ENCODE measurements around the gene ZNF723. TPM values are rescaled to one million over a fixed set of nuclear protein-coding genes. Genes with fewer than 3 reads are reported as not detected.

Gene ZNF723
- total RNA-seq: not detected in 2 replicates

GRCh38 chr19:22832031-22832762 lies at the start of gene ZNF723:
Gene ZNF723, plus strand, starts transcription at chr19:22832291. Its CDS starts 89 bp downstream, at chr19:22832380.

DNA sequence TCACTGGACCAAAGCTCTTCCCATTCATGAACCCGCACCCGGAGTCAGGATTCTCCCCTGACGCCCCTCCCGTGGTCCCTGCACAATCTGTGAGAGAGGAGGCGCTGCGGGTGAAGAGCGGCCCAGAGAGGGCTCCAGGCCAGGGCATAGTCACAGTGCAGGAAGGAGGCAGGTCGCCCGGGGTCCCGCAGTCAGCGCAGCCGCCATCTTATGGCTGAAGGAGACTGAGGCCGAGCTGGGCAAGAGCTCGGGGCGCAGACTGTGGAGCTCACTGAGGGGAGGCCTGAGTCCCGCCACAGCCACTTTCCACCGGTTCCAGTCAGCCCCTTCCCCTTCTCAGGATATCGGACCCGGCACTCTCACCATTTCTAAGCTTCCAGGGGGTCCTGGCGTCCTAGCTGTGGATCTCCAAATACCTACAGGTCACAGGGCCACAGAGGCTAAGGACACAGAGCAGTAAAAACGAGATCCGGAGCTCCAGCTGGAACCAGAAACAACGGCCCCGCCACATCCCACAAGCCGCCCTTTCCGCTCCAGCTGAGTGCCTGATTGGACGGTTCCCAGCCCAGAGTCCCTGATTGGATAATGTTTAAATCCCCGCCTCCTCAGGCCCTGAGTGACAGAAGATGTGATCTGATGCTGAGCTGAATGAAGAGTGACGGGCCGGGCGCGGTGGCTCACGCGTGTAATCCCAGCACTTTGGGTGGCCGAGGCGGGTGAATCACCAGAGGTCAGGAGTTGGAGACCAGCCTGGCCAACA lies 48.3 kb upstream of the ZNF723 start, which contains the start of gene ZNF99:
Gene ZNF99 (minus strand): TSS at position 501 of the 760 bp plus-strand sequence. CDS start 135 bp downstream, at position 366.

Other genes starting within 250 kb of the ZNF723 start
- gene ZNF492, start 198.0 kb upstream of the ZNF723 start, total RNA-seq: 0.29 TPM in 1 of 2 replicates, not detected in the other
- not detected in 2 replicates for gene ZNF99, start 48.1 kb upstream of the ZNF723 start, total RNA-seq
- 0.12 and 0.24 TPM in 2 replicates for gene ZNF728, start 170.9 kb downstream of the ZNF723 start, total RNA-seq

Measured in cardiac ventricle fibroblast (primary cell).